HCT116 (cell line): Measurements from ENCODE around the gene GOLGA3. TPM values are rescaled to one million over a fixed set of nuclear protein-coding genes. Genes with fewer than 3 reads are reported as not detected.

Source experiments
- ATAC-seq: fragments of 200-7000 bp; cut with Tn5 transposase; 2 replicates; pipeline ENCODE4 v1.9.1; 2020; ENCODE audit warnings: mild to moderate bottlenecking, moderate library complexity
- BruUV-seq: library from RNA; stranded (reverse); fragments of 400-500 nt; replicated peaks from 2 replicates; lab custom pipeline; 2021; lab: Mats Ljungman, UMichigan
- CTCF ChIA-PET: fragments of 300-600 bp; sonication (Branson Sonifier 250); formaldehyde crosslinking; loops from one replicate; lab custom pipeline; 2021; ENCODE audit warnings: antibody characterized with exemption; lab: Charles Lee
- POLR2A ChIA-PET: fragments of 300-600, 350-600 bp; sonication (Branson Sonifier 250); formaldehyde crosslinking; loops from one replicate; lab custom pipeline; 2021; ENCODE audit warnings: antibody characterized with exemption; lab: Charles Lee
- RAD21 ChIA-PET, 2 experiments: fragments of 300-600 bp; sonication (Branson Sonifier 250); formaldehyde crosslinking; loops; one replicate each; lab custom pipeline; 2023; ENCODE audit warnings: low total read pairs in 2 of 2; ENCODE audit not compliant: uncharacterized antibody in 2 of 2, unreplicated experiment in 2 of 2, low non-redundant PET in 1 of 2; lab: Charles Lee
- DNase-seq: peaks from one replicate; pipeline ENCODE4 v3.0.0-alpha.2; 2010; ENCODE audit warnings: low read depth, low spot score
- H2AFZ ChIP-seq: fragments of 200-600 bp; shearing (Covaris generic), sonication (generic); 2 replicates; pipeline ENCODE4 v1.6.1; 2017; ENCODE audit warnings: low read depth, mixed run types, mixed read lengths, antibody characterized with exemption, low read length; ENCODE audit not compliant: poor library complexity, severe bottlenecking
- H3K27ac ChIP-seq: 2 replicates; pipeline ENCODE4 v1.5.1; 2012; ENCODE audit warnings: low read depth, low read length
- H3K27me3 ChIP-seq: fragments of 200-600 bp; sonication (generic); 2 replicates; pipeline ENCODE4 v1.6.1; 2016; ENCODE audit warnings: mixed run types, low read length, mixed read lengths; ENCODE audit not compliant: insufficient read depth
- H3K36me3 ChIP-seq, 2 experiments: fragments of 200-500 bp in 1 of 2; fragments of 200-600 bp in 1 of 2; sonication (Bioruptor generic) in 1 of 2; sonication (generic) in 1 of 2; 2 replicates each; pipeline versions ENCODE4 v1.5.1 to v1.6.1; 2014 to 2016; ENCODE audit warnings: low read length in 2 of 2, inconsistent platforms in 1 of 2, mixed read lengths in 1 of 2, mixed run types in 1 of 2; ENCODE audit not compliant: insufficient read depth in 2 of 2, control insufficient read depth in 1 of 2
- H3K4me1 ChIP-seq, 2 experiments: fragments of 200-600 bp in 1 of 2; sonication (generic) in 1 of 2; 2 replicates each; pipeline versions ENCODE4 v1.5.1 to v1.6.1; 2012 to 2017; ENCODE audit warnings: low read length in 2 of 2, inconsistent platforms in 1 of 2, mild to moderate bottlenecking in 1 of 2, mixed read lengths in 1 of 2, mixed run types in 1 of 2, moderate library complexity in 1 of 2; ENCODE audit not compliant: insufficient read depth in 2 of 2, control insufficient read depth in 1 of 2
- H3K4me2 ChIP-seq: fragments of 200-600 bp; sonication (generic); 2 replicates; pipeline ENCODE4 v1.6.1; 2017; ENCODE audit warnings: mixed run types, low read length, mixed read lengths
- H3K4me3 ChIP-seq, 2 experiments: fragments of 200-600 bp in 1 of 2; sonication (generic) in 1 of 2; replicated peaks in 1 of 2; 2 replicates each; pipeline ENCODE4 v1.5.1; 2011 to 2016; ENCODE audit warnings: low read length in 2 of 2, control low read depth in 1 of 2, low read depth in 1 of 2, mild to moderate bottlenecking in 1 of 2, mixed read lengths in 1 of 2, mixed run types in 1 of 2
- H3K79me2 ChIP-seq: fragments of 200-600 bp; sonication (generic); 2 replicates; pipeline ENCODE4 v1.6.1; 2017; ENCODE audit warnings: mild to moderate bottlenecking, mixed run types, low read length, moderate library complexity, mixed read lengths; ENCODE audit not compliant: insufficient read depth
- H3K9ac ChIP-seq: fragments of 200-600 bp; sonication (generic); 2 replicates; pipeline ENCODE4 v1.6.1; 2016; ENCODE audit warnings: low read length, mixed read lengths
- H3K9me2 ChIP-seq: fragments of 200-600 bp; sonication (generic), shearing (Covaris generic); 2 replicates; pipeline ENCODE4 v1.6.1; 2017; ENCODE audit warnings: mixed run types, mild to moderate bottlenecking, moderate library complexity; ENCODE audit not compliant: insufficient read depth
- H3K9me3 ChIP-seq, 2 experiments: fragments of 200-500 bp in 1 of 2; fragments of 200-600 bp in 1 of 2; sonication (Bioruptor generic) in 1 of 2; sonication (generic) in 1 of 2; 2 replicates each; pipeline ENCODE4 v1.6.1; 2014 to 2017; ENCODE audit warnings: low read length in 2 of 2, mixed read lengths in 2 of 2, inconsistent platforms in 1 of 2, low read depth in 1 of 2, mild to moderate bottlenecking in 1 of 2, mixed run types in 1 of 2, moderate library complexity in 1 of 2; ENCODE audit not compliant: control insufficient read depth in 1 of 2, insufficient read depth in 1 of 2
- H4K20me1 ChIP-seq: fragments of 200-600 bp; sonication (generic), shearing (Covaris generic); 2 replicates; pipeline ENCODE4 v1.6.1; 2017; ENCODE audit warnings: mixed run types, mild to moderate bottlenecking, moderate library complexity; ENCODE audit not compliant: insufficient read depth
- ATF3 ChIP-seq: IDR thresholded peaks from 2 replicates; pipeline ENCODE4 v1.6.1; 2012
- CBX3 ChIP-seq: IDR thresholded peaks from 2 replicates; pipeline ENCODE4 v1.6.1; 2012; ENCODE audit warnings: low read depth
- CEBPB ChIP-seq: IDR thresholded peaks from 2 replicates; pipeline ENCODE4 v1.6.1; 2012; ENCODE audit warnings: low read depth
- CTCF ChIP-seq, 3 experiments: fragments of 200-600 bp in 1 of 3; sonication (generic) in 1 of 3; IDR thresholded peaks in 2 of 3; conservative IDR thresholded peaks in 1 of 3; 2 replicates each; pipeline ENCODE4 v1.5.1; 2012 to 2017; ENCODE audit warnings: low read depth in 2 of 3, low read length in 2 of 3, antibody characterized with exemption in 1 of 3, borderline replicate concordance in 1 of 3, control low read depth in 1 of 3, mild to moderate bottlenecking in 1 of 3, mixed read lengths in 1 of 3, mixed run types in 1 of 3, moderate library complexity in 1 of 3; ENCODE audit not compliant: insufficient read depth in 1 of 3
- ELF1 ChIP-seq: IDR thresholded peaks from 2 replicates; pipeline ENCODE4 v1.6.1; 2012; ENCODE audit warnings: low read depth, borderline replicate concordance
- EZH2 ChIP-seq: fragments of 200-600 bp; sonication (generic); IDR thresholded peaks from 2 replicates; pipeline ENCODE4 v1.6.1; 2017; ENCODE audit warnings: antibody characterized with exemption, mixed run types
- JUND ChIP-seq: IDR thresholded peaks from 2 replicates; pipeline ENCODE4 v1.6.1; 2012
- MAX ChIP-seq: IDR thresholded peaks from 2 replicates; pipeline ENCODE4 v1.6.1; 2012
- RAD21 ChIP-seq: IDR thresholded peaks from 2 replicates; pipeline ENCODE4 v1.6.1; 2012; ENCODE audit warnings: low read depth, mild to moderate bottlenecking
- REST ChIP-seq: IDR thresholded peaks from 2 replicates; pipeline ENCODE4 v1.6.1; 2012; ENCODE audit warnings: low read depth
- SIN3A ChIP-seq: IDR thresholded peaks from 2 replicates; pipeline ENCODE4 v1.6.1; 2012; ENCODE audit warnings: low read depth
- SP1 ChIP-seq: IDR thresholded peaks from 2 replicates; pipeline ENCODE4 v1.6.1; 2012; ENCODE audit warnings: low read depth
- SRF ChIP-seq: IDR thresholded peaks from 2 replicates; pipeline ENCODE4 v1.6.1; 2012; ENCODE audit warnings: low read depth
- TCF7L2 ChIP-seq: IDR thresholded peaks from 2 replicates; pipeline ENCODE4 v1.7.0; 2011; ENCODE audit warnings: borderline replicate concordance, inconsistent platforms; ENCODE audit not compliant: insufficient read depth, insufficient read length; ENCODE audit errors: extremely low read depth
- YY1 ChIP-seq: IDR thresholded peaks from 2 replicates; pipeline ENCODE4 v1.6.1; 2011; ENCODE audit warnings: low read length, low read depth, moderate library complexity, mild to moderate bottlenecking; ENCODE audit not compliant: insufficient replicate concordance; ENCODE audit errors: extremely low read depth
- ZBTB33 ChIP-seq: IDR thresholded peaks from 2 replicates; pipeline ENCODE4 v1.6.1; 2011; ENCODE audit warnings: mild to moderate bottlenecking, low read length, moderate library complexity; ENCODE audit not compliant: insufficient replicate concordance; ENCODE audit errors: extremely low read depth
- ZFX ChIP-seq: fragments of 450-650 bp; IDR thresholded peaks from 2 replicates; pipeline ENCODE4 v1.6.1; 2017
- intact Hi-C: fragments of 100-400 bp; cut with micrococcal nuclease; formaldehyde crosslinking; loops from 2 replicates; pipeline ENCODE4 v1.10.0; 2022
- total RNA-seq: library from RNA; stranded (reverse); gene quantifications from one replicate; pipeline ENCODE4 v1.2.1, GENCODE V29; 2021; ENCODE audit not compliant: unreplicated experiment

Gene GOLGA3
- total RNA-seq, 1 experiment from 2014 or later, result 35.1 TPM

- ChIA-PET POLR2A (no interaction called here), CTCF (no interaction called here), RAD21 (no interaction called here)
- no peaks in the 10 kb centered on the region for H4K20me1 ChIP-seq
- H3K79me2 ChIP-seq, result peaks cover 52% of the 10 kb centered on the region
- H3K9me2 ChIP-seq, result no peaks in the 10 kb centered on the region
- peaks cover 8 to 21% of the 10 kb centered on the region in 2 experiments; a peak in 3 of 4 replicates for H3K36me3 ChIP-seq
- TF ChIP-seq YY1 (no peak), CTCF (IDR thresholded peaks at IDR 0.05 in 2 of 3, conservative IDR thresholded peaks at IDR 0.05 in 1 of 3; ENCODE audit: borderline replicate concordance in 1 of 3, insufficient read depth in 1 of 3, low read depth in 2 of 3, low read length in 2 of 3) (no peak), SRF (no peak), CEBPB (no peak), RAD21 (no peak), JUND (no peak), MAX (no peak), SP1 (no peak), REST (no peak), SIN3A (no peak), ZBTB33 (no peak), ZFX (no peak), ATF3 (no peak), CBX3 (no peak), TCF7L2 (no peak), EZH2 (no peak), ELF1 (no peak)
- H3K27ac ChIP-seq, result no peak overlapping the region
- intact Hi-C loops, result loop anchor here (10.0 kb wide), 1 partner anchor 60 kb away; the partner anchor contains the start of gene ANKLE2
- BruUV-seq, result no TSS peak
- H3K4me2 ChIP-seq, result no peak overlapping the region
- H2AFZ ChIP-seq, result no peak overlapping the region
- peaks cover 9 to 15% of the 10 kb centered on the region in 2 experiments; a peak in 3 of 4 replicates for H3K4me1 ChIP-seq
- no peak overlapping the region for H3K9ac ChIP-seq
- no peak for ATAC-seq
- no peak for DNase-seq
- no peaks in the 10 kb centered on the region for H3K27me3 ChIP-seq
- no peak overlapping the region for H3K4me3 ChIP-seq
- no peaks in the 10 kb centered on the region for H3K9me3 ChIP-seq
Measured at GRCh38 chr12:132825089-132825488, 3.6 kb downstream of the GOLGA3 start.
